Fibroblast of lung (primary cell): Measurements from ENCODE around the gene DEF6. TPM values are rescaled to one million over a fixed set of nuclear protein-coding genes. Genes with fewer than 3 reads are reported as not detected.

Experiments used
- DNase-seq, 2 donors: peaks; one replicate each; pipeline versions ENCODE4 v3.0.0 to v3.0.0-alpha.2; 2010; ENCODE audit warnings: low read depth in 2 of 2
- H2AFZ ChIP-seq: 2 replicates; pipeline ENCODE4 v1.5.1; 2012; ENCODE audit warnings: low read length, control low read depth, inconsistent platforms
- H3K27ac ChIP-seq: 2 replicates; pipeline ENCODE4 v1.5.1; 2011; ENCODE audit warnings: low read length, control low read depth; ENCODE audit not compliant: insufficient read depth
- H3K27me3 ChIP-seq: 2 replicates; pipeline ENCODE4 v1.5.1; 2011; ENCODE audit warnings: mild to moderate bottlenecking, low read length; ENCODE audit not compliant: control insufficient read depth, insufficient read depth
- H3K36me3 ChIP-seq: 2 replicates; pipeline ENCODE4 v1.5.1; 2011; ENCODE audit warnings: low read length; ENCODE audit not compliant: control insufficient read depth, insufficient read depth
- H3K4me1 ChIP-seq: 2 replicates; pipeline ENCODE4 v1.5.1; 2011; ENCODE audit warnings: low read length; ENCODE audit not compliant: control insufficient read depth, insufficient read depth; ENCODE audit errors: extremely low read depth
- H3K4me2 ChIP-seq: 2 replicates; pipeline ENCODE4 v1.5.1; 2011; ENCODE audit warnings: low read length, control low read depth; ENCODE audit not compliant: insufficient read depth; ENCODE audit errors: extremely low read depth
- H3K4me3 ChIP-seq, 4 experiments: fragments of 200-600 bp in 1 of 4; sonication (generic) in 1 of 4; replicated peaks in 1 of 4; 2 replicates each; pipeline ENCODE4 v1.5.1; 2011 to 2016; ENCODE audit warnings: low read length in 4 of 4, low read depth in 3 of 4, mild to moderate bottlenecking in 3 of 4, control low read depth in 2 of 4, inconsistent platforms in 1 of 4, mixed read lengths in 1 of 4; ENCODE audit not compliant: insufficient read depth in 1 of 4; ENCODE audit errors: control extremely low read depth in 1 of 4
- H3K79me2 ChIP-seq: 2 replicates; pipeline ENCODE4 v1.5.1; 2012; ENCODE audit warnings: mild to moderate bottlenecking, low read length, inconsistent platforms; ENCODE audit not compliant: control insufficient read depth, insufficient read depth
- H3K9ac ChIP-seq: 2 replicates; pipeline ENCODE4 v1.5.1; 2011; ENCODE audit warnings: mild to moderate bottlenecking, low read length, control low read depth; ENCODE audit not compliant: insufficient read depth
- H3K9me3 ChIP-seq: 2 replicates; pipeline ENCODE4 v1.5.1; 2012; ENCODE audit warnings: low read depth, low read length; ENCODE audit not compliant: control insufficient read depth, insufficient read depth
- H4K20me1 ChIP-seq: 2 replicates; pipeline ENCODE4 v1.5.1; 2011; ENCODE audit warnings: low read length; ENCODE audit not compliant: control insufficient read depth, insufficient read depth; ENCODE audit errors: extremely low read depth
- EZH2 ChIP-seq: IDR thresholded peaks from 2 replicates; pipeline ENCODE4 v1.5.1; 2012; ENCODE audit warnings: low read length, control low read depth, mild to moderate bottlenecking; ENCODE audit errors: missing control alignments
- polyA plus RNA-seq, 2 donors: library from polyadenylated mRNA; depleted of rRNA in 1 of 2; stranded (reverse) in 1 of 2; unstranded in 1 of 2; fragments of >200 nt; gene quantifications; 2 replicates each; pipeline ENCODE4 v1.2.1, GENCODE V29; 2011 to 2012; ENCODE audit warnings: missing spikeins in 1 of 2
- total RNA-seq: library from RNA; depleted of rRNA; stranded (reverse); fragments of >200 nt; gene quantifications from 2 replicates; pipeline ENCODE4 v1.2.1, GENCODE V29; 2014
- TF ChIP-seq, protein P1 (sequence below), 2 donors: IDR thresholded peaks in 1 of 2; conservative IDR thresholded peaks in 1 of 2; 1 replicate in 1 of 2; 2 replicates in 1 of 2; pipeline ENCODE4 v1.5.1; 2011 to 2012; ENCODE audit warnings: low read length in 2 of 2, control low read depth in 1 of 2, inconsistent platforms in 1 of 2, low read depth in 1 of 2, mild to moderate bottlenecking in 1 of 2

DEF6 gene
- total and polyA plus RNA-seq, 2 donors (not counting 1 experiment from before 2014, with no cell fraction given), result 0.12 to 0.33 TPM

DNA sequence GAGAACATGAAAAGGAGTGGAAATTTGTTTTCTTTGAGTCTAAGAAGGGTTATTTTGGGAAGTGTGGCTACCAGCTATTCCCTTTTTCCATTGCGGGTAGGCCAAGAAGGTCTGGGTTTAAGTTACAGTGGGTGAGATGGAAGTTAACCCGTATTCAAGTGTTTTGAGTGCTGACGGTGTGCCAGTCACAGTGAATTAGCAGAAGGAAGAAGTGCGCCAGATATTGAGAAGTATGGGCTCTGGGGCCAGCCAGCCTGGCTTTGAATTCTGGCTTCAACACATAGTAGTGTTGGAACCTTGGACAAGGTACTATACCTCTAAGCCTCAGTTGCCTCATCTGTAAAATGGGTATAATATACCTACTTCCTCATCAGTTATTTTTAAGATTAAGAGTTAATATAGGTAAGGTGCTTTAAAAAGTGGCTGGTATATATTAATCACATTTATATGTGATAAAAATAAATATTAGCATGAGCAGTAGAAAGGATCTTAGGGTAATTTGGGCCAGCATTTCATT, 21.8 kb upstream of the DEF6 start:
- TF ChIP-seq EZH2, result no peak
- TF ChIP-seq, protein P1, sequence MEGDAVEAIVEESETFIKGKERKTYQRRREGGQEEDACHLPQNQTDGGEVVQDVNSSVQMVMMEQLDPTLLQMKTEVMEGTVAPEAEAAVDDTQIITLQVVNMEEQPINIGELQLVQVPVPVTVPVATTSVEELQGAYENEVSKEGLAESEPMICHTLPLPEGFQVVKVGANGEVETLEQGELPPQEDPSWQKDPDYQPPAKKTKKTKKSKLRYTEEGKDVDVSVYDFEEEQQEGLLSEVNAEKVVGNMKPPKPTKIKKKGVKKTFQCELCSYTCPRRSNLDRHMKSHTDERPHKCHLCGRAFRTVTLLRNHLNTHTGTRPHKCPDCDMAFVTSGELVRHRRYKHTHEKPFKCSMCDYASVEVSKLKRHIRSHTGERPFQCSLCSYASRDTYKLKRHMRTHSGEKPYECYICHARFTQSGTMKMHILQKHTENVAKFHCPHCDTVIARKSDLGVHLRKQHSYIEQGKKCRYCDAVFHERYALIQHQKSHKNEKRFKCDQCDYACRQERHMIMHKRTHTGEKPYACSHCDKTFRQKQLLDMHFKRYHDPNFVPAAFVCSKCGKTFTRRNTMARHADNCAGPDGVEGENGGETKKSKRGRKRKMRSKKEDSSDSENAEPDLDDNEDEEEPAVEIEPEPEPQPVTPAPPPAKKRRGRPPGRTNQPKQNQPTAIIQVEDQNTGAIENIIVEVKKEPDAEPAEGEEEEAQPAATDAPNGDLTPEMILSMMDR (conservative IDR thresholded peaks at IDR 0.05 in 1 of 2, IDR thresholded peaks at IDR 0.05 in 1 of 2; ENCODE audit: low read depth in 1 of 2, low read length in 2 of 2), result no peak

DNA sequence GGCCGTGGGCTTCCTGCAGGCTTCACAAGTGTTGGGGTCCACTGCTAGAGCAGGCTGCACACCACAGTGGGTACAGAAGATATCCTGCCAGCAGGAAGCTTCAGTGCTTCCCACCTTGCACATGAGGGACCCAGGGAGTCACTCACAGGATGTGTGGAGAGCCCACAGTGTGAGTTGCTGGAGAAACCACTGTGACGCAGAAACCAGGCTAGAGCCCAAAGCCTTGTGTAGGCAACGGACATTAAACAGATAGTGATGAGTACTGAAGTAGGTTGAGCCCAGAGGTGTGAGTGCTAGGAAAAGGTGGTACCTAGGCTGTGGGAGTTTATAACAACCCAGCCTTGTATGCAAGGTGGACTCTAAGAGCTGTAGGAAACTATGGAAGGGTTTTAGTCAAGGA, 18.9 kb upstream of the DEF6 start:
- Histone ChIP-seq H3K9ac (no peak overlapping the region), H3K27ac (no peak overlapping the region), H3K4me3 (no peak overlapping the region), H3K36me3 (no peaks in the 10 kb centered on the region), H3K79me2 (no peaks in the 10 kb centered on the region), H3K4me1 (peaks cover 8% of the 10 kb centered on the region), H3K4me2 (no peak overlapping the region), H2AFZ (no peak overlapping the region), H3K9me3 (no peaks in the 10 kb centered on the region), H4K20me1 (no peaks in the 10 kb centered on the region), H3K27me3 (no peaks in the 10 kb centered on the region)
- TF ChIP-seq, protein P1 (conservative IDR thresholded peaks at IDR 0.05 in 1 of 2, IDR thresholded peaks at IDR 0.05 in 1 of 2; ENCODE audit: low read depth in 1 of 2, low read length in 2 of 2), result no peak
- no peak for TF ChIP-seq EZH2
- DNase-seq, result no peak

More for the DNA sequence above, 21.8 kb upstream of the DEF6 start:
- H2AFZ ChIP-seq, result no peak overlapping the region
- no peaks in the 10 kb centered on the region for H3K36me3 ChIP-seq
- no peaks in the 10 kb centered on the region for H3K27me3 ChIP-seq
- peaks cover 8% of the 10 kb centered on the region for H3K4me1 ChIP-seq
- no peak overlapping the region for H3K4me3 ChIP-seq
- no peak overlapping the region for H3K27ac ChIP-seq
- H4K20me1 ChIP-seq, result no peaks in the 10 kb centered on the region
- no peak overlapping the region for H3K4me2 ChIP-seq
- DNase-seq, result no peak
- no peak overlapping the region for H3K9ac ChIP-seq
- H3K79me2 ChIP-seq, result no peaks in the 10 kb centered on the region
- no peaks in the 10 kb centered on the region for H3K9me3 ChIP-seq

DNA sequence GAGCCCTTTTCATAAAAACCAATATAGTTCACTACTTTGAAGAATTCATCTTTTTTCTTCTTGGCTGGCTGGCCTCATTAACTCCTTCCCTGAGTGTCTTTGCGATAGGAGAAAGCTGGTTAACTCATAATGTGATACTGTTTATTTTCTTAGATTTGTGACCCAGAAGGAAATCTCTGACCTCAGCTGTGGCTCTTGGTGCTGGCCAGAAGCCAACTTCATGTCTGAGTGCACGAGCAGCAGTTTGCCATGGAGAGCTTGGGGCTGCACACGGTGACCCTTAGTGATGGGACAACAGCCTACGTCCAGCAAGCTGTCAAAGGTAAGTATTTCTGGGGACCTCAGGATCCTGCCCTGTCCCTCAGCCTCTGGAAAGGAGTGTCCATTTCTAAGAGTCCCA, 16.7 kb upstream of the DEF6 start:
- Histone ChIP-seq H3K4me1 (no peaks in the 10 kb centered on the region), H2AFZ (no peak overlapping the region), H3K36me3 (peaks cover 1% of the 10 kb centered on the region), H3K27ac (no peak overlapping the region), H3K9me3 (no peaks in the 10 kb centered on the region), H3K4me3 (no peak overlapping the region), H3K79me2 (no peaks in the 10 kb centered on the region), H3K27me3 (no peaks in the 10 kb centered on the region), H3K4me2 (no peak overlapping the region), H3K9ac (no peak overlapping the region), H4K20me1 (no peaks in the 10 kb centered on the region)
- TF ChIP-seq EZH2, result no peak
- TF ChIP-seq, protein P1 (conservative IDR thresholded peaks at IDR 0.05 in 1 of 2, IDR thresholded peaks at IDR 0.05 in 1 of 2; ENCODE audit: low read depth in 1 of 2, low read length in 2 of 2), result no peak
- peak in 1 of 2 donors; percentile 12 for DNase-seq
